Bronchial epithelial cell (primary cell): ENCODE data around the gene GTF2F2. TPM values are rescaled to one million over a fixed set of nuclear protein-coding genes. Genes with fewer than 3 reads are reported as not detected.

Source experiments
- DNase-seq: peaks from one replicate; pipeline ENCODE4 v3.0.0-alpha.2; 2010; ENCODE audit warnings: low read depth
- FAIRE-seq: peaks from 2 replicates; lab custom pipeline; 2011; peaks lifted over from hg19 to GRCh38; lab: Jason Lieb, UNC
- H3K27me3 ChIP-seq: 2 replicates; pipeline ENCODE4 v1.5.1; 2011; ENCODE audit warnings: low read length; ENCODE audit not compliant: control insufficient read depth, insufficient read depth
- H3K36me3 ChIP-seq: 2 replicates; pipeline ENCODE4 v1.5.1; 2011; ENCODE audit warnings: low read length; ENCODE audit not compliant: control insufficient read depth, insufficient read depth
- H3K4me3 ChIP-seq: 2 replicates; pipeline ENCODE4 v1.5.1; 2011; ENCODE audit warnings: mild to moderate bottlenecking, low read depth, low read length, control low read depth
- total RNA-seq: library from RNA; depleted of rRNA; stranded (reverse); fragments of >200 nt; gene quantifications from 2 replicates; pipeline ENCODE4 v1.2.1, GENCODE V29; 2014
- TF ChIP-seq, protein P1 (sequence below): IDR thresholded peaks from 2 replicates; pipeline ENCODE4 v1.5.1; 2011; ENCODE audit warnings: mild to moderate bottlenecking, moderate library complexity, low read length, control low read depth, inconsistent platforms; ENCODE audit not compliant: insufficient read depth, severe bottlenecking

Gene GTF2F2
- total RNA-seq, 1 donor from 2014 or later: 42.4 TPM

DNA sequence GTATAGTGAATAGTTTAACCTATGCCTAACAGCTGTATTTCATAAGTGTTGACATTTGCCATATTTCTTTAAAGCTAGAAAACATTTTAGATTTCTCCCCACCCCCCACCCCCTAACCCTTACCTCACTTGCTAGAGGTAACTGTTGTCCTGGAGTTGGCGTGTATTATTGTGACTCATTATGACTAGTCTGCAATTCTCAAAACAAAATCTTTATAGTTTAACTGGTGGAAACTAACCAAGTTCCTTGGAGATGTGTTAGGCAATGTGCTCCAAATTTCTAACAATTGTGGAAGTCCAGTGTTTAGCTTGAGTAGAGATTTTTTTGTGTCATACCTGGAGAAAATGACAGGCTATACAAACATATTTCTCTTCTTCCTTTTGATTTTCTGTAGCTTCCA is 42.5 kb downstream of the GTF2F2 start:
- H3K36me3 ChIP-seq: peaks cover 2% of the 10 kb centered on the region
- TF ChIP-seq, protein P1, sequence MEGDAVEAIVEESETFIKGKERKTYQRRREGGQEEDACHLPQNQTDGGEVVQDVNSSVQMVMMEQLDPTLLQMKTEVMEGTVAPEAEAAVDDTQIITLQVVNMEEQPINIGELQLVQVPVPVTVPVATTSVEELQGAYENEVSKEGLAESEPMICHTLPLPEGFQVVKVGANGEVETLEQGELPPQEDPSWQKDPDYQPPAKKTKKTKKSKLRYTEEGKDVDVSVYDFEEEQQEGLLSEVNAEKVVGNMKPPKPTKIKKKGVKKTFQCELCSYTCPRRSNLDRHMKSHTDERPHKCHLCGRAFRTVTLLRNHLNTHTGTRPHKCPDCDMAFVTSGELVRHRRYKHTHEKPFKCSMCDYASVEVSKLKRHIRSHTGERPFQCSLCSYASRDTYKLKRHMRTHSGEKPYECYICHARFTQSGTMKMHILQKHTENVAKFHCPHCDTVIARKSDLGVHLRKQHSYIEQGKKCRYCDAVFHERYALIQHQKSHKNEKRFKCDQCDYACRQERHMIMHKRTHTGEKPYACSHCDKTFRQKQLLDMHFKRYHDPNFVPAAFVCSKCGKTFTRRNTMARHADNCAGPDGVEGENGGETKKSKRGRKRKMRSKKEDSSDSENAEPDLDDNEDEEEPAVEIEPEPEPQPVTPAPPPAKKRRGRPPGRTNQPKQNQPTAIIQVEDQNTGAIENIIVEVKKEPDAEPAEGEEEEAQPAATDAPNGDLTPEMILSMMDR: no peak
- DNase-seq (peak; percentile 95), FAIRE-seq (no peak)
- H3K27me3 ChIP-seq: no peaks in the 10 kb centered on the region
- no peak overlapping the region for H3K4me3 ChIP-seq

DNA sequence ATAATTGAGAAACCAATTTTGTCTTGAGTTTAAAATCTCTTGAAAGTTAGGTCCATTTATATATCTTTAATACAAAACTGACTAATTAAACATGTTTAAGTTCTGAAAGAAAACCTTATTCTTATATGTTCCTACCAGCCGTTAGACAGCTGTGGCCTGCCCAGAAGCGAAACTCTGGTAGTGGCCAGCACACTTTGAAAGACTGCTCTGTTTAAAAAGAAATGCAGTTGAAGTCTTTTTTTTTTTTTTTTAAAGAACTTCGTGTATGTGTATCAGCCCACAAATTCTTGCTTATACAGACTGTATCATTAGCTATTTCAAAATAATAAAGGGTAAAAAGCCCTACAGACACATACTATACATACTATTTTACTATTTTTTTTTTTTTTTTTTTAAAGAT is 46.5 kb downstream of the GTF2F2 start:
- no peak overlapping the region for H3K4me3 ChIP-seq
- no peaks in the 10 kb centered on the region for H3K27me3 ChIP-seq
- TF ChIP-seq, protein P1: no peak
- no peak for DNase-seq
- H3K36me3 ChIP-seq: peaks cover 4% of the 10 kb centered on the region
- no peak for FAIRE-seq

DNA sequence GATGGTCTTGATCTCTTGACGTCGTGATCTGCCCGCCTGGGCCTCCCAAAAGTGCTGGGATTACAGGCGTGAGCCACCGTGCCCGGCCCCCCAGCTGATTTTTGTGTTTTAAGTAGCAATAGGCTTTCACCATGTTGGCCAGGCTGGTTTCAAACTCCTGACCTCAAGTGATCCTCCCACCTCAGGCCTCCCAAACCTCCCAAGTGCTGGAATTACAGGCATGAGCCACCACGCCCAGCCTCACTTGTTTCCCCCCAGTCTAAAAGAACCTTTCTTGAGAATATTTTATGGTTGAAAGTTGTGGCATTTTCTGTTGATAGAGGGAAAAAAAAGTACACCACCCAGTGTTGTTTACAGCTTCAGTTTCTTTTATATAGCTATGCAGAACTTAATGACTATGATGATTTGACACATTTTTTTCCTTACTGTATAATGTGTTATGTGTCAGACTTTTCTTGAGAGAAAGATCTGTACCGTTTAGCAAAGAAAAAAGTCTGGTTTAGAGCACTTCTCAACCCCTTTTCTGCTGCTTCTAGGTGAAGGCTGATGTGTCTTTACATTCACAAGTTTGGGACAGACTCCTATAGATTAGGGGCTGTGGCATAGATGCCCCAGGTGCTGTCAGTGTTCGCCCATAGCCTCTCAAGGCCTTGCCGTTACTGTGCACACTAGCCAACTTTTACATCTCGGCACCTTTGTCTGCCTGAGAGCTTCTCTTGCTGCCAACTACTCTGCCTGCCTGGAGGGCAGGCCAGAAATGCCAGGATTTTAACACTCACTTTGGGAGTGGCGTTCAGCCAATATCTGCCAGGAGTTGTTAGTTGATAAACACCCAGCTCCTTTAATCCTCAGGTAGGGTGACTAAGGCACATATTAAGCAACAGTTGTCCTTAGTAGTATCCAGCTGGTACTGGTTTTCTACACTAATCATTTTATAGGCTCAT is 47.6 kb downstream of the GTF2F2 start:
- TF ChIP-seq, protein P1: no peak
- peaks cover 4% of the 10 kb centered on the region for H3K36me3 ChIP-seq
- H3K27me3 ChIP-seq: no peaks in the 10 kb centered on the region
- no peak overlapping the region for H3K4me3 ChIP-seq
- FAIRE-seq (peak; percentile 85), DNase-seq (peak; percentile 99)

DNA sequence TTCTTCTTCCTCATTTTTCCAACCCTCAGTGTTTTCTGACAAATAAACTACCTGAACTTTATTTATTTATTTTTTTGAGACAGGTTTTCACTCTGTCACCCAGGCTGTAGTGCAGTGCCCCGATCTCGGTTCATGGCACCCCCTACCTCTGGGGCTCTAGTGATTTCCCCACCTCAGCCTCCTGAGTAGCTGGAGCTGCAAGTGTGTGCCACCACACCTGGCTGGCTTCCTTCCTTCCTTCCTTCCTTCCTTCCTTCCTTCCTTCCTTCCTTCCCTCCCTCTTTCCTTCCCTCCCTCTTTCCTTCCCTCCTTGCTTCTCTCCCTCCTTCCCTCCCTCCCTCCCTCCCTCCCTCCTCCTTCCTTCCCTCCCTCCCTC is 48.2 kb downstream of the GTF2F2 start:
- TF ChIP-seq, protein P1: no peak
- DNase-seq (no peak), FAIRE-seq (no peak)
- Histone ChIP-seq H3K4me3 (no peak overlapping the region), H3K27me3 (no peaks in the 10 kb centered on the region), H3K36me3 (peaks cover 4% of the 10 kb centered on the region)

DNA sequence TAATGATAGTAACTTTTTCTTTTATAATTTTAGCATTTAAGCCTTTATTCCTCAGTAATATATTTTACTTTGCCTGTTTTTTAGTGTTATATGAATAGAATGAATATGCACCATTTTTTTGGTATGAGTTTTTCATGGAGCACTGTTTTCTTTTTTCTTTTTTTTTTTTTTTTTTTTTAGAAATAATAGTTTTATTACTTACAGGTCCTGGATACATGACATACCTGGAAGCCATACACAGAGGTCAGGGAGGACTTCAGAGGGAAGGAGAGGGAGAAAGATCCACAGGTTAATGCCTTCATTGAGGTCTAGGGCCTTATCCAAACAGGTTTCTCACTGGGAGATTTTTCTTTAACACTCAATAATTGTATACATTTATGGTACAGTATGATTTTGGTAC is 54.2 kb downstream of the GTF2F2 start:
- Histone ChIP-seq H3K27me3 (no peaks in the 10 kb centered on the region), H3K36me3 (peaks cover 2% of the 10 kb centered on the region), H3K4me3 (no peak overlapping the region)
- TF ChIP-seq, protein P1: no peak
- no peak for FAIRE-seq
- DNase-seq: no peak
